ENCODE data around the gene SMPX.

Gene SMPX

DNA sequence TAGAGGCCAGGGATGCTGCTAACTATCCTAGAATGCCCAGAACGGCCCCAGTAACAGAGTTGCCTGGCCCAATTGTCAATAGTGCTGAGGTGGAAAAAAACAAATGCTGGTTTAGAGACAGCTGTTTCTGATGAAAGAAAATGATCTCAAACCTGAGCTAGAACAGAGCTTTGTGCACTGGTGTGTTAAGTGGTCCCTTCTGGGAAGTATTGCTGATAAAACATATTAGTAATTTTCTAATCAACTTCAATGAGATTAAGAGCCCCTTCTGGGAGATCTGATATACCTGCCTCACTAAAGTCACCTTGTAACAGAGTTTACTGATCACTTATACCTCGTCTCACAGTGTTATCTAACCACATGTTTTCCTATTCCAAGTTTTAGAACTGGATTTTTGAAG is 42.1 kb downstream of the SMPX start:
- no peak for DNase-seq (ENCODE audit: low read depth in 1 of 2, low spot score in 1 of 2)

DNA sequence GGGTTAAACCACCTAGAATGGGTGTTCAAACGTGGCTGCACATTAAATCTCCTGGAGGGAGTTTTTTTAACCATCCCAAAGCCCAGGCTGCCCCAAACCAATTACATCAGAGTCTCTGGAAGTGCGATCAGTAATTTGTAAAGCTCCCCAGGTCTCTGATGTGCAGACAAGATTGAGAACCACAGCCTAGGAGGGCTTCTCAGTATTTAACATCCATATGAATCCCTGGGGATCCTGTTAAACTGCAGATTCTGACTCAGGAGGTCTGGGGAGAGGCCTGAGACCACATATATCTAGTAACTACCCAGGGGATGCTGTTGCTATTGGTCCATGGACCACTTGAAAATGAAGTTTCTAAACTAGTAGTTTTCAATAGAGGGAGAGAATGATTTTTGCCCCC is 42.6 kb downstream of the SMPX start:
- no peak for DNase-seq (ENCODE audit: low read depth in 1 of 2, low spot score in 1 of 2)

DNA sequence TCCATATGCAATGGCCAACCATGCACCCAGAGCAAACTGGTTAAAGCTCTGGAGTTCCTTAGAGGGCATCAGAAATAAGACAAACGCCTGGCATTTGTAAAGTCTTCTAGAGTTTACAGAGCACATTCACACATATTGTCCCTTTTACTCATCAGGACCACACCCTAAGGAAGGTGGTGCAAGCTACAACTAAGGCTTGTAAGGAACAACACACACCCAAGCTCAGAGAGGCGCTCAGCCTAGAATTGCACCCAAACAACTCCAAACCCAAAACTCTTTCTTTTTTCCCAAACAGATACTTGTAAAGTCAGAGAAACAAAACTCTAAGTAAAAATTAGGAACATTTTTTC is 46.1 kb downstream of the SMPX start:
- no peak for DNase-seq (ENCODE audit: low read depth in 1 of 2, low spot score in 1 of 2)

DNA sequence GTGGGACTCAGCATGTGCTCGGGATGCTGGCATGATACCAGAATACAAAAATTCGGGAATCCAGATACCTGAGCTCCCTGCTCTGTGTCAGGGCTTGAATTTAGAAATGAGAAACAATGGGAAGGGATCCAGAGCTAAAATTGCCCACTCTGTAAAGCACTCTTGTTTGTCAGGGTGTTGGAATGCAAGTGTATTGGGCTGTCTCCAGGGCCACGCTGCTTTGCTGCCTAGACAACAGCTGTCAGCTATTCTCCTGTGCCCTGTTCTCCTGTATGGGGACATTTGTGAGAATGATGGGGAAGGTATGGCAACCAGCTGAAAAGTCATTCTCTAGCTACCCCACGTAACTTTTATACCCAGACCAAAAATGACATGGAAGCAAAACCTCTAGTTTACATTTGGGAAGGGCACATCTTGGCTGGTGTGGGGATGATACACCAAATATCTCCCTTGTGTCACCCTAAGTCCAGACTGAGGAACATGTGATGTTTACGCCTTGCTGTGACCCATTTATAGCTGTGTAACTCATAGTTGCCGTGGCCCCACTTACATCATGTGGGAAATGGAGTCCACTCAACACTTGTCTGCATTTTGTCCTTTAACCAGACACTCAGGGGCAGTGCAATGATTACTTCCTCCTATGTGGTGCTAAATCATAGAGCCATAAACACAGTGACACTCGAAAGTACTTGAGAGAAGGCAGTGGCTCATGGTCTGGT is 46.6 kb downstream of the SMPX start:
- no peak for DNase-seq (ENCODE audit: low read depth in 1 of 2, low spot score in 1 of 2)

DNA sequence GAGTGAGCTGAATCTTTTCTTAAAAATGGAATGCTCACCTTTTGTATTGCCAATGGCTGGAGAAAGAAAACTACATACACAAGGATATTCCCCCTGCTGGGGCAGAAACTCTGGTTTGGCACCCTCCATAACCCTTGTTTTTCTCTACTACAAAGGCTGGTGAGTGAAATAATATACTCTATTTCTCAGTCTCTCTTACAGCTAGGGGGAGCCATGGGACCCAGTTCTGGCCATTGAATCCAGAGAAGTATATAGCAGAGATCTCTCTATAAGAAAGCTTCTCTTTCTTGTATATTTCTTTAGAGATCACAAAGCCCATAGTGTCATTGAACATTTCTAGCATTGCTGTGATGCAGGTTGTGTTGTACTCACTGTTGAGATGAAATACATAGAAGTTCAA is 49.8 kb downstream of the SMPX start:
- DNase-seq (ENCODE audit: low read depth in 1 of 2, low spot score in 1 of 2) = no peak

DNA sequence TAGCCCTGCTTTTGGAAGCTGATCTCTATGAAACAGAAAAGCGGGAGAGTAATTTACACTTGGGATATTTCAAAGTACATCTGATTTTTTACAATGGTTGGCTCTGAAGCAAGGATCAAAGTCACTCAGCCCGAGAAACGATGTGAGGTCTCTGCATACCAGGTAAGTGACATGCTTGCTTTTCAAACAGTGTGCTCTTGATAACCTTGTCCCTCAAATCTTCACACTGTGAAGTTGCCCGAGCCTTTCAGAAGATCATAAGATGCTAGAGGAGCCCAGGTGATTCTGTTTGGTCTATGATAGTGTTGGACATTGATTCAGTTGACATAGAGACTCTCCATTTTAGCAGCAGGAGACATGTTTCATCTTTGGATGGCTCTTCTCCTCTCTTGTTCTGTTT is 52.7 kb downstream of the SMPX start:
- no peak for DNase-seq (ENCODE audit: low read depth in 1 of 2, low spot score in 1 of 2)

DNA sequence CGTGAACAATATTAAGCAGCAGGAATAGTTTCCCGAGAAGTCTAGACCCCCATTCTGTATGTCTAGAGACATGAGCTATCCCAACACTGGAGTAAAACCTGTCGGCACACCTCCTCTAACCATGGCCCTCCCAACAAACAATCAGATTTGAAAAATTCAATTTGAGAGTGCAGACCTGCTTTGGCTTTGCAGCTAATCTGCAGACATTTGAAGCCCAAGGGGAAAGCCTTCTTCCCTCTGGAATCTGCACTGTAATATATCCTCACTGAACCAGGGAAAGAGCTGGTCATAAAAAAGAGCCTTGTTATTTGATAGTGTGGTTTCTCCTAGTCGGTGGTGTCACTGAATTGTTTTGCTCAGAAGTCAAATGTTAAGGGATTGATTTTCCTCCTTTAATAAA is 55.2 kb downstream of the SMPX start:
- DNase-seq (ENCODE audit: low read depth in 1 of 2, low spot score in 1 of 2) = no peak

DNA sequence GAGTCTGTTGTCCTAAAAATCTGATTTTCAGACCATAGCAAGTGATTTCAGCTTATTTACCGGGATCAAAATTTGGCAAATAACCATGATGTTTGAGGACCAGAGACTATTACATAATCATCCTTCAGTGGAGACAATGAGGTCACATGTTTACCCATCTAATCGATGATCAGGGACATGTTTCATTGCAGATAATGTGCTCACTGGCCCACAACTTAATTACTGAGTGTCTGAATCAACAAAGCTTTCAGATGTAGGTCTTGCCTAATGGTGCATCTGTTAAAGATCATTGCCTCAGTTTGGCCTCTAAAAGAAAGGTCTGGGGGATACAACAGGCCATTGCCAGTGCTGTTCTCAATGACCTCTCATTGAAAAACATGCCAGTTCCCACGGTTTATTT is 56.9 kb downstream of the SMPX start:
- DNase-seq (ENCODE audit: low read depth in 1 of 2, low spot score in 1 of 2) = no peak

DNA sequence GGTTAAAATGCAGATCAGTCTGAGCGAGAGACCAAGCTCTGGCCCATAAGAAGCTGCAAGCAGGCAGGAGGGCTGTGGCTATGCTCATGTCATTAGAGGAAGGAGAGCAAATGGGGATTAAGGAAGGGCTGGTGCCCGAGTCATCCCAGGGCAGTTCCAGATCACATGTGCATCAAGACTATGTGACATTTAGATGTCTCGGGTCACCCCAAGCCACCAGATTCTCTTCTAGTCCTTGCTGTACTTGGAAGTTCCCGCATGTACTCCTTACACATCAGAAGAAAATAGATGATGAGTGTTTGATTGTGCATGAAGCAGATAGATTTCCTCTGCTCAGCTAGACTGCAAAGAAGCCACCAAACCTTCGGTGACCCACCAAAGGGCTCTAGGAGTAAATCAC is 57.6 kb downstream of the SMPX start:
- DNase-seq (ENCODE audit: low read depth in 1 of 2, low spot score in 1 of 2) = no peak

DNA sequence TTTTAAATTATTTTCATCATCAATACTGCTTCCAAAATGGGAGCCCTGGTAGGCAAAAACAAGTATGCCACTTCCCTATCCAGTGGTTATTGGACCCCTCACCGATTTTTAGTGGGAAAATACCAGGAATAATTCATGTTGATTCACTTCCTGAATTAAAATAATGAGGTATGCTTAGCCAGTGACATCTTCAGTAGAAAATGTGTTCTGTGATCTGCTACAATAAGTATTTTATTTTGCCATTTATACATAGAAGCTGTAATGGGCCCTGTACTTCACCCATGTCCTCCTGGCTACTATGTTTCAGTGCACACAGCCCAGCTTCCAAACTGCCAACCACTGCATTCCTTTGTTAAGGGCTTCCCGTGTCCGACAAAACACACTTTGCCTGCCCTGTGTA is 58.8 kb downstream of the SMPX start:
- DNase-seq (ENCODE audit: low read depth in 1 of 2, low spot score in 1 of 2) = no peak

DNA sequence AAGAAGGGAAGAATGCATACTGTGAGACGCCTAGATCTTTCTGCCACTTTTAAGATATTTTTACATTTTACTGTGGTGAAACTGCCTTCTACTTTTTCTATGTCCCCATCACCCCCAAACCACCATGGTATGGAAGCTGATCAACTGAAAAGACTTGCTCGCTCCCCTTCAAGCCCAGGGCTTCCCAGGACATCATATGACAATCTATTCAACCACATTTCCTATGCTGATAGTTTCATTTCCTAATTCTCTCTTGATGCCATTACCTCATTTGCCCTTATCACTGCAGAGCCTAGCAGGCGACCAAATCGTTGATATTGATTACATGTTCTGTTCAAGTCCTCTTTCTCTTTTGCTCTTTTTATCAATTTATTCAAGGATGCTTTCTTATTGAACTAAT is 59.6 kb downstream of the SMPX start:
- no peak for DNase-seq (ENCODE audit: low read depth in 1 of 2, low spot score in 1 of 2)

DNA sequence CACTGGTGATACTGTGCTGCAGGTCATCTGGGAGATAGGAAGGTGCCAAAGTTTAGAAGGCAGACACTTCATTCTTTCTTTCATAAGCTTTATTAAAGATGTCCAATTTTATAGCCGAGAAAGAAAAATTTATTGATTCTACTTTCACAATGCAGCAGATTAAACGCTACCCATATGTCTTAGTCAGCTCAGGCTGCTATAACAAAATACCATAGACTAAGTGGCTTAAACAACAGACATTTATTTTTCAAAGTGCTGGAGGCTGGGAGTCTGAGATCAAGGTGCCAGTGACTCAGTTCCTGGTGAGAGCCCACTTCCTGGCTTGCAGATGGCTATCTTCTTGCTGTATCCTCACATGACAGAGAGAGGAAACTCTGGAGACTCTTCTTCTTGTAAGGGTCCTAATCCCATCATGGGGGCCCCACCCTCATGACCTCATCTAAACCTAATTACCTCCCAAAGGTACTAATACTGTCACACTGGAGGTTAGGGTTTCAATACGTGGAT is 66.4 kb downstream of the SMPX start:
- DNase-seq (ENCODE audit: low read depth in 1 of 2, low spot score in 1 of 2) = no peak

DNA sequence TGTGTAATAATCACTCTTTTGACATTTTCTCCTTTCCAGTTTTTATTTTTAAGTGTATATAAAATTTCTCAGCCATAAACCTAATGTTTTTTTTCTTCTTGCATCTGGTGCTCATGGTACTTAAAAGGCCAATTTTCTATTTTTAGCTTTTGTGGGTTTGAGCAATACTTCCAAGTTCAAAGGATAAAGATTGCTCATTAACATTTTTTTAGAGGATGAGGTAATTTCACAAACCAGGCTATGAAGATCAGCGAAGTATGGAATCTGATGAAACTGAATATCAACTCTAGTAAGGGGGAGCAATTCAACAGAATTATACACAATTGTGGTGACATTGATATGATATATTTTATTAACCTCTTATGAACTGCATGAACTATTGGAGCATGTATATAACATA is 74.0 kb downstream of the SMPX start:
- no peak for DNase-seq (ENCODE audit: low read depth in 1 of 2, low spot score in 1 of 2)

DNA sequence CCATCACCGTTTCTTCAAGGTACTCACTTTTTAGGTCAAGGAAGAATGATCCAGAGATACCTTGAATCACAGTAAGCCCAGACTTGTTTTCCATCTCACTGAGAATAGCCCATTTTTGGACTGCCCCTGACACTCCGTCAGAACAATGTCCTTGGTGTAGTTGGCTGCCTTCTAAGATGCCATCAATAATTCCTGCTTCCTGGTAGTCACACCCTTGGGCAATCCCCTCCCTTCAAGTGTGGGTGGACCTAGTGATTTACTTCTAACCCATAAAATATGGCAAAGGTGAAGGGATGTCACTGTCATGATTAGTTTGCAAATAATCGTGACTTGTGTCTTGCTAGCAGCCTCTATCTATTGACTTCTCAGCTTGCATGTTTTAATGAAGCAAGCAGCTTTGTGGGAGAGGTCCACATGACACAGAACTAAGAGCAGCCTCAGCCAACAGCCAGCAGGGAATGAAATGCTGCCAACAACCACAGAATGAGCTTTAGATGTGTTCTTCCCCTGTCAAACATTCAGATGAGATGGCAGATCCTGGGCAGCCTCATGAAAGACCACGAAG is 79.8 kb downstream of the SMPX start:
- no peak for DNase-seq (ENCODE audit: low read depth in 1 of 2, low spot score in 1 of 2)

DNA sequence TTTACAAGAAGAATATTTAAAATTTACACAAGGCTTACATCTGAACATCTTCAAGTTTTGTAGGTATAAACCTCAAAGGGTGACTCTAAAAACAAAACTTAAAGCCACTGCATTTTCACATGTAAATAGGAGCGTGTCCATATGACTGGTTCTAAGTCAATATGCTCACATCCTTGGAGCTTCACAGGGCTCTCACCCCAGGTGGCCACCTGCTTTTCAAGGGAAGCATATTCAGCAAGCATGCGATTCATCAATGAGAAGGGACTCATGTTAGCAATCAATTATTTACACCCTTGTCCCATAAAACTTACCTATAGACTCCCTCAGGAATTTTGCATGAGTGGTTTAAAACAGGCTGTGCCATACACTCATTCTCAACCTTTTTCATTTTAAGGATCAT is 82.0 kb downstream of the SMPX start:
- no peak for DNase-seq (ENCODE audit: low read depth in 1 of 2, low spot score in 1 of 2)

DNA sequence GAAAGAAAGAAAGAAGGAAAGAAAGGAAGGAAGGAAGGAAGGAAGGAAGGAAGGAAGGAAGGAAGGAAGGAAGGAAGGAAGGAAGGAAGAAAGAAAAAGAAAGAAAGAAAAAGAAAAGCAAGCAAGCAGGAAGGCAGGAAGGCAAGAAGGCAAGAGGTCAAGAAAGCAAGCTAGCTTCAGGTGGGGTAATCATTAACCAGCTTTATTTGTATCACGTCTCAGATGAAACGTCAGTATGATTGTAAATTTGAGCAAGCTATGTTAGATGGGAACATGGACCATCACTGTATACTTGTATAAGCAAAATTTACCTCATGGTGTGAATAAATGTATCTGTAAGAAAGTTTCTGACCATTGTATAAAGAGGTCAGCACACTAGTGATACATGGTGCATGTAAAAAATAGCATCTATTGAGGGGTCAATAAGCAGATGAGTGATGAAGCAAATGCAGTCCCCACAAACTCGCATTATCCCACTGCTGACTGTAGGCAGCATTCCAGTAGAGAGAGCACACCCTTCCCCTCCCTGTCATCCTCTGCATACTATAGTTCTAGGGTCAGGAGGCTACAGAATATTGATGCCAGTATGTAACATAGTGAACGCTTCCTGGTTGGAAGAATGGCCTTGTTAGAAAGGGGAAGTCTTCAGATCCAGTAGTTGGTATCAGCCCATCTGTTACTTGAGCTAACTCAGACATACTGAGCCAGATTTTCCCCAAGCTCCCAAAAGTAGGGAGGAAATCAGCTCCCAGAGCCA is 83.3 kb downstream of the SMPX start:
- DNase-seq (ENCODE audit: low read depth in 1 of 2, low spot score in 1 of 2) = no peak

DNA sequence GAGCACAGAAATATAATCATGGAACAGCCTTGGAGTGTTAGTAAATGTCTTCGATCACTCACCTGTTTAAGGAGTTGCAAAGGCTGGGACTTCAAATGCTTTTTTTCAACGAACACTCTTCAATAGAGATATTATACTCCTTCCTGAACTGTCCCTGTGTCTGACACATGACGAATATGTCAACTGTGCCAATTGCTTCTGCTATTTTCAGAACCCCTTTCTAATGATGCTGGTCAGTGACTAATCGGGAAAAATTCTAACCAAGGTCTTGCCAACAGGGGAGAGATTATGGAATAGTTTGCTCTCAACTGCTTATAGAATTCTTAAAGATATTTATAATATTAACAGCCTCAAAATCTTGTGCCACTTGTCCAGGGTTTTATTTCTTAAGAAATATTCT is 91.2 kb downstream of the SMPX start:
- DNase-seq (ENCODE audit: low read depth in 1 of 2, low spot score in 1 of 2) = no peak

DNA sequence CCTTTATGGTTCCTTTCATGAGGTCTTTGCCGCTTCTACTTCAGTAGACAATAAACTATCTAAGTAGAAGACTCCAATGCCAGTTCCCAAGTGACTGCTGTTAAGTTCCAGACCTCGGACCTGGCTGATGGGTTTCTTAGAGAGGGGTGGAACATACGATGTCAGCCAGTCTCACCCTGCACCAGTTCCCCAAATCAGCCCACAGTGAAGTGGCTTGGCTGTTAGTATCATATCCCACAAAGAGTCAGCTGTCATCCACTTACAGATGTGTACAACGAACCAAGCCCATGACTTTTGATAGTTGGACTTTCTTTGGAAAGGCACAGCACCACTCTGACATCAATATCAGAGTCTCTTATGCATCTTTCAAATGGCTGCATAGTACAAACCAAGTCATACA is 91.7 kb downstream of the SMPX start:
- DNase-seq (ENCODE audit: low read depth in 1 of 2, low spot score in 1 of 2) = no peak

DNA sequence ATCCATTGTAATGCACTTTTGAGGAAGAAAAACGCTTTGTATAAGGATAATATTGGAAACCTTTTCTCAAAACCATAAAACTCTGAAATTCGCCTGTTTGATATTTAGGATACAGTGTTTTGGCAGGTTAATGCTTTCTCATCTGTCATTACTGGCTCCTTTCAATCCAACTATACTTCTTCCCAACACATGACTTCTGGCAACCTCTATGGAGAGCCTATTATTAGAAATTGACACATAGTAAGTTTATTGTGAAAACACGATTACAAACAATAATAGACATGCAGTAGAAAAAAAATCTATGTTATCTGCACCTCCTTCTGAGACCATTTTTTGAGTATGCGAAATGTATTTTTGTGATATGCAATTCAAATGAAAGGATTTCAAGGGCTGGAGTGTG is 95.2 kb downstream of the SMPX start:
- DNase-seq (ENCODE audit: low read depth in 1 of 2, low spot score in 1 of 2) = no peak

DNA sequence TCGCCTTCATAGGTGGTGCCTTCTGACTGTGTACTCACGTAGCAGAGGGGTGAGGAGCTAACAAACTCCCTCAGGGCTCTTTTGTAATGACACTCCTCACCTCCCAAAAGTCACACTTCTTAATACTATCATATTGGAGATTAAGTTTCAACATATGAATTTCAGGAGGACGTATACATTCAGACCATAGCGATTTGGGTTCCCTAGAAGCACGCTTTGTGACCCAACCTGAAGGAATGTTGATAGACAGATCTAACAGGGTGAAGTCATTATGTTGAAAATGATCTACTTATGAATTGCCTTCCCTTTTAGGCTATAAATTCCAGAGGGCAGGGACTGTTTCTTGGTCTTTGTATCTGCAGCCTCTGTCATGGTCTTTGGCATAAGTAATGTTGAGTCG is 96.6 kb downstream of the SMPX start:
- DNase-seq (ENCODE audit: low read depth in 1 of 2, low spot score in 1 of 2) = no peak

DNA sequence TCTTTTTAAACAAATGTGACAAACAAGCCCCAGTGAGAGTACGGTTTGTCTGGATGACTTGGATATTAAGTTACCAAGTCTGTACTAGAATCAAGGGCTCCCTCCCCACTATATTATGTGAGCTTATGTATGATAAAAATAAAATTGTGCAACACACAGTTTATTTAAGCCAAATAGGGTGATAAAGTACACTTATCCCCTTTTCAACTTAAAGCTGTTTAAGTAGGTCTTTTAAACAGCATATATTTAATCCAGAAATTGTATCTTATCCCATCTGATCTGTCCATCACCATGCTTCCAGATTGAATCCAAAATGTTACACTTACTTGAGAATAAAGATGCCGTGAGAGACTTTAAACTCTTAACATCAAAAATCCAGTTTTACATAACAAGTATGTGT is 97.8 kb downstream of the SMPX start:
- no peak for DNase-seq (ENCODE audit: low read depth in 1 of 2, low spot score in 1 of 2)

DNA sequence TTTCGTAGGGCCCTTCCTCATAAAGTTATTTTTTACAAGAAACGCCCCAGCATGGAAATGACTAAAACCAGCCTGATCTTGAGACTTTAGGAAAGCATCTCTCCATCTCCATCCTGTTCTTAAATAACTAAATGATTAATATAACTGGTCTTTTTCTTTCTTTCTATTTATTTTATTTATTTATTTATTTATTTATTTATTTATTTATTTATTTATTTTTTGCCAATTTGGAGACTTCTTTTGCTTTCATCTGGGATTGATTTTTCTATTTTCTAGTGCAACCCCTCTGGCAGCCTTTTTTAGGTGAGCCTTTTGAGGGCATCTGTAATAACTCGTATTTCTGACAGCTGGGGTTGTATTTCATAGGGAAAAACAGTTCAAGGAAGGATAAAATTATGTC is 98.6 kb downstream of the SMPX start:
- no peak for DNase-seq (ENCODE audit: low read depth in 1 of 2, low spot score in 1 of 2)

DNA sequence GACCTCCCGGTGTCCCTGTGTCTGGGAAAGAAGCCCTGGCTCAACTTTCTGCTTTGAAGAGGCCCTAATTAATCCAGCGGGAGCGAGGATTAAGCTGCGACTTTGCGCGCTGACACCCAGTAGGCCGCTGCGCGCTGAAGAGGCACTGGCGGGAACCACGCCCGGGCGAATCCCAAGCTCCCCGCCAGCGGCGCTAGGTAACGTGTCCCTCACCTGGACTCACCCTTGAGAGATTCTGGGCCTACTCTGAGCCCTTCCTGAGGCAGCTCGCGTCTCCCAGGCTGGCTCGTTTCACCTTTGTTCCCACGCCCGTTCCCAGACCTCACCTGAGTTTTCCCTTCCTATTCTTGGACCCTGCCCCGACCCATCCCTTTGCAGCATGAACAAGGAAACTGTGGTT is 99.2 kb downstream of the SMPX start:
- DNase-seq (ENCODE audit: low read depth in 1 of 2, low spot score in 1 of 2) = no peak
